Neutrophil (primary cell): ENCODE measurements around the gene MRPL58.

ENCODE experiments used
- H3K27ac ChIP-seq: fragments of 200-600 bp; sonication (generic); 2 replicates; pipeline ENCODE4 v1.5.1; 2016; ENCODE audit warnings: mild to moderate bottlenecking, moderate library complexity
- H3K27me3 ChIP-seq: fragments of 200-600 bp; sonication (generic); 2 replicates; pipeline ENCODE4 v1.6.0; 2016; ENCODE audit warnings: mild to moderate bottlenecking
- H3K36me3 ChIP-seq: fragments of 200-600 bp; sonication (generic); 2 replicates; pipeline ENCODE4 v1.5.1; 2017
- H3K4me1 ChIP-seq, 2 experiments: fragments of 200-600 bp in 1 of 2; sonication (generic) in 1 of 2; 1 replicate in 1 of 2; 2 replicates in 1 of 2; pipeline versions ENCODE4 v1.5.1 to v1.6.1; 2013 to 2016; ENCODE audit warnings: low read depth in 1 of 2, low read length in 1 of 2, mild to moderate bottlenecking in 1 of 2, moderate library complexity in 1 of 2; ENCODE audit not compliant: control insufficient read depth in 1 of 2, insufficient read depth in 1 of 2
- H3K4me3 ChIP-seq, 2 experiments: fragments of 200-600 bp in 1 of 2; sonication (generic) in 1 of 2; 1 replicate in 1 of 2; 2 replicates in 1 of 2; pipeline ENCODE4 v1.5.1; 2013 to 2016; ENCODE audit warnings: low read depth in 1 of 2, low read length in 1 of 2, mild to moderate bottlenecking in 1 of 2, moderate library complexity in 1 of 2
- H3K9me3 ChIP-seq: fragments of 200-600 bp; sonication (generic); 2 replicates; pipeline ENCODE4 v1.5.1; 2016
- CTCF ChIP-seq: fragments of 200-600 bp; sonication (generic); IDR thresholded peaks from 2 replicates; pipeline ENCODE4 v1.5.1; 2016; ENCODE audit warnings: antibody characterized with exemption

MRPL58 gene

GRCh38 chr17:75012096-75012345 lies 449 bp upstream of the MRPL58 start:
- no peaks in the 10 kb centered on the region for H3K9me3 ChIP-seq
- H3K27me3 ChIP-seq = no peaks in the 10 kb centered on the region
- peak overlapping the region; percentile 71 to 91 for H3K4me3 ChIP-seq
- TF ChIP-seq CTCF = no peak
- H3K27ac ChIP-seq = no peak overlapping the region
- H3K4me1 ChIP-seq = peaks cover 16 to 18% of the 10 kb centered on the region in 2 experiments
- H3K36me3 ChIP-seq = no peaks in the 10 kb centered on the region

- H3K36me3 ChIP-seq = no peaks in the 10 kb centered on the region
- H3K27me3 ChIP-seq = no peaks in the 10 kb centered on the region
- no peaks in the 10 kb centered on the region for H3K9me3 ChIP-seq
- H3K4me3 ChIP-seq = peak overlapping the region; percentile 71 to 91
- no peak for TF ChIP-seq CTCF
- H3K27ac ChIP-seq = peak overlapping the region; percentile 59
- peaks cover 16 to 18% of the 10 kb centered on the region in 2 experiments for H3K4me1 ChIP-seq
Observed at GRCh38 chr17:75013092-75013559, 656 bp downstream of the MRPL58 start.

GRCh38 chr17:75019146-75019545 lies 6.7 kb downstream of the MRPL58 start:
- Histone ChIP-seq H3K27ac (no peak overlapping the region), H3K9me3 (no peaks in the 10 kb centered on the region)

GRCh38 chr17:75019710-75020109 lies 7.2 kb downstream of the MRPL58 start:
- Histone ChIP-seq H3K4me1 (peaks cover 10 to 11% of the 10 kb centered on the region in 2 experiments), H3K9me3 (no peaks in the 10 kb centered on the region), H3K4me3 (no peak overlapping the region), H3K27me3 (no peaks in the 10 kb centered on the region), H3K36me3 (peaks cover 26% of the 10 kb centered on the region), H3K27ac (no peak overlapping the region)
- no peak for TF ChIP-seq CTCF

More at GRCh38 chr17:75019146-75019545, 6.7 kb downstream of the MRPL58 start:
- no peak overlapping the region for H3K4me3 ChIP-seq
- no peak for TF ChIP-seq CTCF
- no peaks in the 10 kb centered on the region for H3K27me3 ChIP-seq
- H3K36me3 ChIP-seq = peaks cover 26% of the 10 kb centered on the region
- H3K4me1 ChIP-seq = peaks cover 5 to 6% of the 10 kb centered on the region in 2 experiments

- no peaks in the 10 kb centered on the region for H3K27me3 ChIP-seq
- H3K4me1 ChIP-seq = peaks cover 10 to 18% of the 10 kb centered on the region in 2 experiments
- TF ChIP-seq CTCF = no peak
- no peak overlapping the region for H3K4me3 ChIP-seq
- no peak overlapping the region for H3K27ac ChIP-seq
- no peaks in the 10 kb centered on the region for H3K9me3 ChIP-seq
- H3K36me3 ChIP-seq = peaks cover 26% of the 10 kb centered on the region
Observed at GRCh38 chr17:75020331-75021110, 8.1 kb downstream of the MRPL58 start.
